Measurements from ENCODE around the gene STX2. TPM values are rescaled to one million over a fixed set of nuclear protein-coding genes. Genes with fewer than 3 reads are reported as not detected.

Gene STX2
- total and polyA plus RNA-seq, 2 experiments from 2014 or later: 19.0 to 23.7 TPM

Other genes with a start within 250 kb of the STX2 start
- gene RIMBP2, start 123.0 kb downstream of the STX2 start, total RNA-seq: 2.4 and 10.5 TPM in 2 replicates
- 2.6 and 8.3 TPM in 2 replicates for gene RIMBP2, start 123.0 kb downstream of the STX2 start, polyA plus RNA-seq
- 189 and 260 TPM in 2 replicates for gene RAN, start 32.8 kb upstream of the STX2 start, total RNA-seq
- gene RAN, start 32.8 kb upstream of the STX2 start, polyA plus RNA-seq: 785 and 1,009 TPM in 2 replicates
- gene ADGRD1, start 114.7 kb upstream of the STX2 start, total RNA-seq: 58.8 and 74.0 TPM in 2 replicates
- 66.6 and 76.2 TPM in 2 replicates for gene ADGRD1, start 114.7 kb upstream of the STX2 start, polyA plus RNA-seq